ENCODE results near the gene INO80C.
"Not testable (repeated sequence)": the region's sequence is repeated elsewhere in the genome, so short reads cannot be mapped to it uniquely, and the experiment has no call there.

INO80C gene

GRCh38 chr18:35489913-35490490 lies 7.8 kb downstream of the INO80C start:
- H3K4me3 ChIP-seq (replicated peaks; ENCODE audit: low read depth, low read length), result no peak overlapping the region
- TF ChIP-seq, protein P1, sequence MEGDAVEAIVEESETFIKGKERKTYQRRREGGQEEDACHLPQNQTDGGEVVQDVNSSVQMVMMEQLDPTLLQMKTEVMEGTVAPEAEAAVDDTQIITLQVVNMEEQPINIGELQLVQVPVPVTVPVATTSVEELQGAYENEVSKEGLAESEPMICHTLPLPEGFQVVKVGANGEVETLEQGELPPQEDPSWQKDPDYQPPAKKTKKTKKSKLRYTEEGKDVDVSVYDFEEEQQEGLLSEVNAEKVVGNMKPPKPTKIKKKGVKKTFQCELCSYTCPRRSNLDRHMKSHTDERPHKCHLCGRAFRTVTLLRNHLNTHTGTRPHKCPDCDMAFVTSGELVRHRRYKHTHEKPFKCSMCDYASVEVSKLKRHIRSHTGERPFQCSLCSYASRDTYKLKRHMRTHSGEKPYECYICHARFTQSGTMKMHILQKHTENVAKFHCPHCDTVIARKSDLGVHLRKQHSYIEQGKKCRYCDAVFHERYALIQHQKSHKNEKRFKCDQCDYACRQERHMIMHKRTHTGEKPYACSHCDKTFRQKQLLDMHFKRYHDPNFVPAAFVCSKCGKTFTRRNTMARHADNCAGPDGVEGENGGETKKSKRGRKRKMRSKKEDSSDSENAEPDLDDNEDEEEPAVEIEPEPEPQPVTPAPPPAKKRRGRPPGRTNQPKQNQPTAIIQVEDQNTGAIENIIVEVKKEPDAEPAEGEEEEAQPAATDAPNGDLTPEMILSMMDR (IDR thresholded peaks at IDR 0.05; ENCODE audit: low read length, missing control alignments), result no peak
- no peak for DNase-seq (ENCODE audit: low read depth)

- not testable (repeated sequence) for DNase-seq (ENCODE audit: low read depth); H3K4me3 ChIP-seq (replicated peaks; ENCODE audit: low read depth, low read length)
Observed at GRCh38 chr18:35489281-35489680, 8.5 kb downstream of the INO80C start.

DNA sequence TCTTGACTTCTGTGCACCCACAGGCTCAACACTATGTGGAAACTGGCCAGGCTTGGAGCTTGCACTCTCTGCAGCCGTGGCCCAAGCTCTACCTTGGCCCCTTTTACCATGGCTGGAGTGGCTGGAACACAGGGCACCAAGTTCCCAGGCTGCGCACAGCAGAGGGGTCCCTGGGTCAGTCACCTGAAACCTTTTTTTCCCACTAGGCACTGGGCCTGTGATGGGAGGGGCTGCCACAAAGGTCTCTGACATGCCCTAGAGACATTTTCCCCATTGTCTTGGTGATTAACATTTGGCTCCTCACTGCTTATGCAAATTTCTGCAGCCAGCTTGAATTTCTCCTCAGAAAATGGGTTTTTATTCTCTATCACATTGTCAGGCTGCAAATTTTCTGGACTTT lies 9.4 kb downstream of the INO80C start:
- not testable (repeated sequence) for H3K4me3 ChIP-seq (replicated peaks; ENCODE audit: low read depth, low read length); DNase-seq (ENCODE audit: low read depth)

- DNase-seq (ENCODE audit: low read depth), result not testable (repeated sequence)
Observed at GRCh38 chr18:35487525-35487924, 10.2 kb downstream of the INO80C start.

DNA sequence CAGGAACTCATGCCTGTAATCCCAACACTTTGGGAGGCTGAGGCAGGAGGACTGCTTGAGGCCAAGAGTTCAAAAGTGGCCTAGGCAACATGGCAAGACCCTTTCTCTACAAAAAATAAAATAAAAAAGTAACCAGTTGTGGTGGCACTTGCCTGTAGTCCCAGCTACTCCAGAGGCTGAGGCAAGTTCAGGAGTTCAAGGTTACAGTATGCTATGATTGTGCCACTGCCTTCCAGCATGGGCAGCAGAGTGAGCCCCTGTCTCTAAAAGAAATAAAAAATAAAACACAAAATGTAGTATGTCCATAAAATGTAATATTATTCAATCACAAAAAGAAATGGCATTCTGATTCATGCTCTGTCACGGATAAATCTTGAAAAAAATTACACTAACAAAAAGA lies 11.9 kb downstream of the INO80C start:
- no peak for DNase-seq (ENCODE audit: low read depth)
- TF ChIP-seq, protein P1 (IDR thresholded peaks at IDR 0.05; ENCODE audit: low read length, missing control alignments), result no peak
- H3K4me3 ChIP-seq (replicated peaks; ENCODE audit: low read depth, low read length), result no peak overlapping the region

More at GRCh38 chr18:35487525-35487924, 10.2 kb downstream of the INO80C start:
- not testable (repeated sequence) for H3K4me3 ChIP-seq (replicated peaks; ENCODE audit: low read depth, low read length)

- H3K4me3 ChIP-seq (replicated peaks; ENCODE audit: low read depth, low read length), result no peak overlapping the region
- no peak for DNase-seq (ENCODE audit: low read depth)
- TF ChIP-seq, protein P1 (IDR thresholded peaks at IDR 0.05; ENCODE audit: low read length, missing control alignments), result no peak
Observed at GRCh38 chr18:35484034-35484433, 13.7 kb downstream of the INO80C start.

DNA sequence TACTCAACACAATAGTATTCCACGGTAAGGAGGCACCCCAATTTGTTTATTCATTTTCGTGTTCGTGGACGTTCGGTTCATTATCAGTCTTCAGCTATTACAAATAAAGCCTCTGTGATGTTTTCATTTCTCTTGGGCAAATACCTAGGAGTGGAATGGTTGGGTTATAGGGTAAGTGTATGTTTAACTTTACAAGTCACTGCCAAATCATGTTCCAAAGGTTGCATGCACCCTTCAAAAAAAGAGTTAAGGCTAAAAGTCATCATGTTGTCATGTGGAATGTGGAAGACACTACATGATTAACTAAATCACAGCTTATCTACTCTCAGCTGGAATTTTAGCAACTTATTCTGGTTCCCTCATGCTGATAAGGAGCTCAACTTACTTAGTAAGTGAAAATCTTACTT lies 15.8 kb downstream of the INO80C start:
- TF ChIP-seq, protein P1 (IDR thresholded peaks at IDR 0.05; ENCODE audit: low read length, missing control alignments), result no peak
- no peak for DNase-seq (ENCODE audit: low read depth)
- no peak overlapping the region for H3K4me3 ChIP-seq (replicated peaks; ENCODE audit: low read depth, low read length)

GRCh38 chr18:35479911-35480586 lies 17.7 kb downstream of the INO80C start:
- TF ChIP-seq, protein P1 (IDR thresholded peaks at IDR 0.05; ENCODE audit: low read length, missing control alignments), result no peak
- H3K4me3 ChIP-seq (replicated peaks; ENCODE audit: low read depth, low read length), result no peak overlapping the region
- no peak for DNase-seq (ENCODE audit: low read depth)

All from fibroblast of pulmonary artery (primary cell).